Ovary (tissue), 9 donors: ENCODE measurements around the gene ZNF839. TPM values are rescaled to one million over a fixed set of nuclear protein-coding genes. Genes with fewer than 3 reads are reported as not detected.

Source experiments
- DNase-seq, 5 donors: peaks; one replicate each; pipeline ENCODE4 v3.0.0-alpha.2; 2019 to 2020
- H3K27ac ChIP-seq, 2 donors: fragments of 200-600 bp; one replicate each; pipeline versions ENCODE4 v1.5.1 to v1.8.0; 2019 to 2022
- H3K27me3 ChIP-seq: fragments of 200-600 bp; one replicate; pipeline ENCODE4 v1.8.0; 2022
- H3K36me3 ChIP-seq: fragments of 200-600 bp; sonication (generic); one replicate; pipeline ENCODE4 v1.5.1; 2019
- H3K4me1 ChIP-seq: one replicate; pipeline ENCODE4 v1.8.1; 2013; ENCODE audit warnings: mild to moderate bottlenecking, moderate library complexity; ENCODE audit not compliant: insufficient read depth
- H3K4me3 ChIP-seq: fragments of 200-600 bp; sonication (generic); one replicate; pipeline ENCODE4 v1.5.1; 2017
- H3K9me3 ChIP-seq, 2 donors: fragments of 200-600 bp in 1 of 2; sonication (generic) in 1 of 2; one replicate each; pipeline versions ENCODE4 v1.5.1 to v1.8.1; 2013 to 2019; ENCODE audit warnings: mild to moderate bottlenecking in 1 of 2, moderate library complexity in 1 of 2
- EP300 ChIP-seq: sonication (generic); formaldehyde crosslinking; IDR thresholded peaks from one replicate; pipeline ENCODE4 v1.6.1; 2017; ENCODE audit warnings: antibody characterized with exemption
- POLR2A ChIP-seq: fragments of 450-650 bp; IDR thresholded peaks from one replicate; pipeline ENCODE4 v1.6.1; 2017; ENCODE audit warnings: antibody characterized with exemption, mild to moderate bottlenecking, moderate library complexity
- WGBS, 3 donors: extraction: QIAGEN DNeasy Blood & Tissue Kit in 1 of 3; methylation state at CpG; one replicate each; pipeline versions ENCODE4 v1.1.5 to v1.1.7; 2013 to 2017; 5-methylcytosine and 5-hydroxymethylcytosine counted together
- intact Hi-C, 4 donors: fragments of 100-400 bp; cut with DNase I; formaldehyde crosslinking; loops; one replicate each; pipeline versions ENCODE4 v1.11.0 to v1.15.1; 2022 to 2023
- polyA plus RNA-seq, 2 donors: library from polyadenylated mRNA; stranded (reverse); fragments of 200-250 nt in 1 of 2; fragments of 350-450 nt in 1 of 2; fragmentation: Illumina TruSeq in 1 of 2; extraction: RNeasy Lipid Tissue Mini Kit (QIAGEN cat#74804) in 1 of 2; gene quantifications; one replicate each; pipeline ENCODE4 v1.2.3, GENCODE V29; 2013 to 2014
- total RNA-seq, 7 donors: library from RNA; depleted of rRNA in 2 of 7; stranded (reverse); fragments of >200 nt in 2 of 7; fragmentation: NEBNext Ultra II Directional in 3 of 7; extraction: Animal tissue kit (Norgen Biotek cat#: 25700) in 3 of 7; gene quantifications; one replicate each; pipeline versions ENCODE4 v1.1.0 to v1.2.4, GENCODE V29; 2016 to 2023
- TF ChIP-seq, protein P1 (sequence below), 3 donors: fragments of 450-650 bp in 2 of 3; fragments of 200-600 bp in 1 of 3; IDR thresholded peaks; one replicate each; pipeline versions ENCODE4 v1.5.1 to v1.8.0; 2016 to 2022; ENCODE audit warnings: antibody characterized with exemption in 3 of 3, mild to moderate bottlenecking in 1 of 3
- donor health status: DM: no; HTN: no; CAD: no; lungs with moderate emphysema.
- donor health status: DM: no; HTN: no; CAD: no.
- donor health status: Bipolar disorder and iron deficiency.
- donor health status: DM: yes; HTN: yes; CAD: no.
- donor health status: DM: no; HTN: no; CAD: no.
- donor health status: DM: yes; HTN: yes; CAD: no.

Gene ZNF839
- total and polyA plus RNA-seq, 9 donors: 6.4 to 14.9 (median 12.2) TPM

DNA sequence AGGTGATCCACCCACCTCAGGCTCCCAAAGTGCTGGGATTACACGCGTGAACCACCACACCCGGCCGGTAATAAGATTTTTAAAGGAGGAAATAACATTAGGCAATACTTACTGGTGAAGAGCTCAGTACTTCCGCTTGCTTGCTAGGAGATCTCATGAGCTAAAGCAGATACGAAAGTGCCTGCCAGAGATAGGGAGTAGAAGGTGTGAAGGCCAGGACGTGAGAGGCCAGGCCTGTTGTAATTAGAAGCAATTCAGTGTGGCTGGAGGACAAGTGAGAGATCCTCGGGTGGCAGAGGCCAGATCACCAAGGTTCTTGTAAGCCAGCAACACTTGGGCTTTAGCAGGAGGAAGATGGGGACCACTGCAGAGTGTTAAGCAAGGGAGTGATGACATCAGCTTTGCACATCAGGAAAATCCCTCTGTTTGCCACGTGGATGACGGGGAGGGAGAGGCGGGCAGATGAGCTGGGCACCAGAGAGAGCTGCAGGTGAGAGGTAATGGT is 50.8 kb downstream of the ZNF839 start:
- Histone ChIP-seq H3K9me3 (no peaks in the 10 kb centered on the region), H3K4me3 (no peak overlapping the region), H3K27me3 (no peaks in the 10 kb centered on the region), H3K36me3 (no peaks in the 10 kb centered on the region), H3K27ac (no peak overlapping the region), H3K4me1 (no peaks in the 10 kb centered on the region)
- TF ChIP-seq, protein P1, sequence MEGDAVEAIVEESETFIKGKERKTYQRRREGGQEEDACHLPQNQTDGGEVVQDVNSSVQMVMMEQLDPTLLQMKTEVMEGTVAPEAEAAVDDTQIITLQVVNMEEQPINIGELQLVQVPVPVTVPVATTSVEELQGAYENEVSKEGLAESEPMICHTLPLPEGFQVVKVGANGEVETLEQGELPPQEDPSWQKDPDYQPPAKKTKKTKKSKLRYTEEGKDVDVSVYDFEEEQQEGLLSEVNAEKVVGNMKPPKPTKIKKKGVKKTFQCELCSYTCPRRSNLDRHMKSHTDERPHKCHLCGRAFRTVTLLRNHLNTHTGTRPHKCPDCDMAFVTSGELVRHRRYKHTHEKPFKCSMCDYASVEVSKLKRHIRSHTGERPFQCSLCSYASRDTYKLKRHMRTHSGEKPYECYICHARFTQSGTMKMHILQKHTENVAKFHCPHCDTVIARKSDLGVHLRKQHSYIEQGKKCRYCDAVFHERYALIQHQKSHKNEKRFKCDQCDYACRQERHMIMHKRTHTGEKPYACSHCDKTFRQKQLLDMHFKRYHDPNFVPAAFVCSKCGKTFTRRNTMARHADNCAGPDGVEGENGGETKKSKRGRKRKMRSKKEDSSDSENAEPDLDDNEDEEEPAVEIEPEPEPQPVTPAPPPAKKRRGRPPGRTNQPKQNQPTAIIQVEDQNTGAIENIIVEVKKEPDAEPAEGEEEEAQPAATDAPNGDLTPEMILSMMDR (IDR thresholded peaks at IDR 0.05): no peak
- no peak for TF ChIP-seq POLR2A
- TF ChIP-seq EP300: no peak
- intact Hi-C loops: no loop called here
- 76 to 82% (median 81%) methylated on average over 11 of the region's 11 CpGs for WGBS, 3 donors
- DNase-seq: no peak

- Histone ChIP-seq H3K4me3 (no peak overlapping the region), H3K4me1 (no peaks in the 10 kb centered on the region), H3K9me3 (no peaks in the 10 kb centered on the region), H3K27me3 (no peaks in the 10 kb centered on the region), H3K36me3 (no peaks in the 10 kb centered on the region), H3K27ac (no peak overlapping the region)
- intact Hi-C loops: no loop called here
- TF ChIP-seq, protein P1 (IDR thresholded peaks at IDR 0.05): no peak
- DNase-seq: no peak
- WGBS, 3 donors: 73 to 82% (median 81%) methylated on average over 4 of the region's 4 CpGs
These were observed 51.8 kb downstream of the ZNF839 start for GRCh38 chr14:102371361-102371760.

DNA sequence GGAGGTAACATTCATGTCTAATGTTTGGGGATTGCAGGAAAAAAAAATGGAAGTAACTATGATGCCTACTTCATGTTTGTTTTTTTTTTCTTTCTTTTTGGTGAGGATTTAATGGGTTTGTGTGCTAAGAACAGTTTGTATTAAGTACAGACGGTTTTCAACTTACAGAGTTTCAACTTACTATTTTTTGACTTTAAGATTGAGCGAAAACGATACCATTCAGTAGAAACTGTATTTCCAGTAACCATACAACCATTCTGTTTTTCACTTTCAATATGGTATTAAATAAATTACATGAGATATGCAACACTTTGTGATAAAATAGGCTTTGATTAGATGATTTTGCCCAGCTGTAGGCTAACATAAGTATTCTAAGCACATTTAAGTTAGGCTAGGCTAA is 53.6 kb downstream of the ZNF839 start:
- H3K9me3 ChIP-seq: no peaks in the 10 kb centered on the region
- no peak for TF ChIP-seq EP300
- TF ChIP-seq, protein P1 (IDR thresholded peaks at IDR 0.05): no peak
- no peak for TF ChIP-seq POLR2A
- H3K4me3 ChIP-seq: no peak overlapping the region
- H3K4me1 ChIP-seq: no peaks in the 10 kb centered on the region
- WGBS, 3 donors: 86 to 89% (median 87%) methylated on average over 3 of the region's 3 CpGs
- intact Hi-C loops: no loop called here
- no peaks in the 10 kb centered on the region for H3K36me3 ChIP-seq
- H3K27ac ChIP-seq: no peak overlapping the region
- H3K27me3 ChIP-seq: no peaks in the 10 kb centered on the region
- DNase-seq: no peak

- DNase-seq: no peak
- intact Hi-C loops: no loop called here
- no peak overlapping the region for H3K4me3 ChIP-seq
- WGBS, 3 donors: 88 to 96% (median 89%) methylated on average over 2 of the region's 2 CpGs
- no peaks in the 10 kb centered on the region for H3K27me3 ChIP-seq
- no peaks in the 10 kb centered on the region for H3K4me1 ChIP-seq
- no peak overlapping the region for H3K27ac ChIP-seq
- no peaks in the 10 kb centered on the region for H3K9me3 ChIP-seq
- TF ChIP-seq EP300 (no peak), POLR2A (no peak)
- TF ChIP-seq, protein P1 (IDR thresholded peaks at IDR 0.05): no peak
- no peaks in the 10 kb centered on the region for H3K36me3 ChIP-seq
These were observed 54.7 kb downstream of the ZNF839 start for GRCh38 chr14:102374264-102374663.
